ENCODE results near the gene NTRK2.

DNA sequence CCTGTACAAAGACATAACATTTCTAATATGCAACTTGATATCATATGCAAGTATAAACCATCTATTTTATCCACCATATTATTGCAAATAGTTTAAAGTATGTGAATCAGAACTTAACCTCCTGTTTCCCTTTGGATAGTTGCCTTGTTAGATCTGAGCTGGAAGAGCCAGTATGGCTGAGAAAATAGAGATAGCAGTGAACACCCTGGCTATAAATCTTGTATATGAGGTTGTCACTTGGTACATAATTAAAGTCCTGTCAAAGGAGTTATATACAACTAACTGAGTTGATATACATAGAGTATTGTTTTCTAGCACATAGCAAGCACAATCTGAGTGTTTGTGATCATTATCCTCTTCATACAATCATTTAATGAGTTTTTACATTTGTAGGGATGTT is 272.3 kb downstream of the NTRK2 start:
- TF ChIP-seq POLR2A (IDR thresholded peaks at IDR 0.05; ENCODE audit: low read depth, low read length) (no peak), POLR2AphosphoS5 (IDR thresholded peaks at IDR 0.05; ENCODE audit: low read depth, low read length) (no peak)

Data from GM12891 (cell line).